CD4-positive, alpha-beta T cell (primary cell): ENCODE results near the gene CDC25B. TPM values are rescaled to one million over a fixed set of nuclear protein-coding genes. Genes with fewer than 3 reads are reported as not detected.
A peak's percentile ranks its signal among the peaks of the same experiment; 100 is the strongest.

Experiments used
- ATAC-seq: fragments of 200-7000 bp; cut with Tn5 transposase; one replicate; pipeline ENCODE4 v1.10.0; 2022; ENCODE audit warnings: mild to moderate bottlenecking; ENCODE audit not compliant: poor library complexity
- CTCF ChIA-PET: fragments of 350-600 bp; sonication (Branson Sonifier 250); formaldehyde crosslinking; loops from one replicate; lab custom pipeline; 2021; ENCODE audit warnings: antibody characterized with exemption, inconsistent platforms; lab: Charles Lee
- POLR2A ChIA-PET: fragments of 350-600 bp; sonication (Branson Sonifier 250); formaldehyde crosslinking; loops from one replicate; lab custom pipeline; 2021; ENCODE audit warnings: antibody characterized with exemption, inconsistent platforms; lab: Charles Lee
- DNase-seq, 14 experiments: peaks; one replicate each; pipeline ENCODE4 v3.0.0-alpha.2; 2013 to 2020; ENCODE audit warnings: mixed read lengths in 2 of 14
- H3K27ac ChIP-seq, 2 donors: one replicate each; pipeline versions ENCODE4 v1.5.1 to v1.7.0; 2013; ENCODE audit warnings: low read length in 2 of 2, low read depth in 1 of 2, mild to moderate bottlenecking in 1 of 2
- H3K27me3 ChIP-seq, 2 experiments: 1 replicate in 1 of 2; 2 replicates in 1 of 2; pipeline versions ENCODE4 v1.6.1 to v1.7.0; 2013; ENCODE audit warnings: low read length in 2 of 2, control low read depth in 1 of 2, mild to moderate bottlenecking in 1 of 2, moderate library complexity in 1 of 2; ENCODE audit not compliant: insufficient read depth in 2 of 2, control insufficient read depth in 1 of 2
- H3K36me3 ChIP-seq: one replicate; pipeline ENCODE4 v1.6.1; 2013; ENCODE audit warnings: low read length, control low read depth; ENCODE audit not compliant: insufficient read depth
- H3K4me1 ChIP-seq: one replicate; pipeline ENCODE4 v1.6.1; 2013; ENCODE audit warnings: low read length, control low read depth; ENCODE audit not compliant: insufficient read depth
- H3K4me3 ChIP-seq: one replicate; pipeline ENCODE4 v1.5.1; 2013; ENCODE audit warnings: mild to moderate bottlenecking, low read length, moderate library complexity
- H3K9me3 ChIP-seq, 2 experiments: 1 replicate in 1 of 2; 2 replicates in 1 of 2; pipeline versions ENCODE4 v1.6.1 to v1.7.0; 2013; ENCODE audit warnings: low read length in 2 of 2, mild to moderate bottlenecking in 2 of 2, control low read depth in 1 of 2, moderate library complexity in 1 of 2; ENCODE audit not compliant: control insufficient read depth in 1 of 2, insufficient read depth in 1 of 2
- H3K27ac Mint-ChIP-seq: one replicate; pipeline ENCODE4 v1.8.0; 2020; ENCODE audit warnings: mixed read lengths
- H3K27me3 Mint-ChIP-seq: one replicate; pipeline ENCODE4 v1.8.0; 2021; ENCODE audit warnings: mixed read lengths
- H3K36me3 Mint-ChIP-seq: one replicate; pipeline ENCODE4 v1.8.0; 2021; ENCODE audit warnings: low read depth, mixed read lengths
- H3K4me1 Mint-ChIP-seq: one replicate; pipeline ENCODE4 v1.8.0; 2021; ENCODE audit warnings: low read depth, mixed read lengths
- H3K4me3 Mint-ChIP-seq: one replicate; pipeline ENCODE4 v1.8.0; 2020; ENCODE audit warnings: mild to moderate bottlenecking, mixed read lengths
- H3K9me3 Mint-ChIP-seq: one replicate; pipeline ENCODE4 v1.8.0; 2020; ENCODE audit warnings: mixed read lengths
- CTCF ChIP-seq: fragments of 200-600 bp; IDR thresholded peaks from one replicate; pipeline ENCODE4 v1.8.0; 2022; ENCODE audit warnings: antibody characterized with exemption, mild to moderate bottlenecking
- intact Hi-C, 2 experiments: fragments of 100-400 bp; cut with DNase I in 1 of 2; cut with micrococcal nuclease in 1 of 2; formaldehyde crosslinking; loops; one replicate each; pipeline versions ENCODE4 v1.15.1 to v1.9.0; 2023 to 2025; cut with DNase I, micrococcal nuclease
- total RNA-seq, 174 experiments: library from RNA in 2 of 174; stranded (reverse) in 2 of 174; gene quantifications; one replicate each; pipeline ENCODE4 v1.2.3 and lab custom pipeline; 2021 to 2026

CDC25B gene
- total RNA-seq, 2 experiments from 2014 or later, result 144 TPM

DNA sequence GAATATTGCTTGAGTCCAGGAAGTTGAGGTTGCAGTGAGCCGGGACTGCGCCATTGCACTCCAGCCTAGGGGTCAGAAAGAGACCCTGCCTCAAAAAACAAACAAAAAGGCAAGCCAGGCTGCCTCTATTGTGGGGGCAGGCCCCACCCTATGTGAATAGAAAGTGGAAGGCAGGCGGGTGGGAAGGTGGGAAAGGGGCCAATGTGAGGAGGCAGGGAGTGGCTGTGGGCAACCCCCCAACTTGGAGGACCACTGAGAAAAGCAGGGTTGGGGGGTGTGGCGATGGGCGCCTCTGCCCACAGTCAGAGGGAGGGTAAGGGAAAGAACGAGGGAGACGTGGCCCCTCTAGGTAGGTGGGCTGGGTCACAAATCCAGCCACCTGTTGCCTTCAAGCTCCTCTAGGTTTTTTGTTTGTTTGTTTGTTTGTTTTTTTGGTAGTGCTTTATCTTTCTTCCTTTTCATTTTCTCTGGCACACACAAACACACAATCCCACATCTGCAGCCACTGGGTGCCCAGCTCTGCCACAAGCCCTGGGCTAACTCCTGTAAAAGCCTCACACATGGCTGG lies 18.9 kb downstream of the CDC25B start:
- peaks cover 97% of the 10 kb centered on the region for H3K4me1 ChIP-seq
- ATAC-seq (no peak), DNase-seq (peak in 1 of 14 experiments; percentile 9)
- H3K36me3 ChIP-seq, result no peaks in the 10 kb centered on the region
- intact Hi-C loops, result loop anchor here in 1 of 2 experiments (5.0 kb wide), 1 partner anchor 48 kb away; the partner anchor contains the start of gene ADISSP
- POLR2A ChIA-PET, result interaction anchor here (1.0 to 6.6 kb wide), 6 partner anchors 10 to 268 kb away, joined by 3 to 89 read pairs (median 24); partner anchors contain the start of genes ADISSP, CDC25B and CENPB
- CTCF ChIA-PET, result interaction anchor here (1.1 to 3.9 kb wide), 2 partner anchors 28 to 40 kb away, joined by 3 to 20 read pairs; partner anchors contain the start of gene CENPB
- H3K36me3 Mint-ChIP-seq, result no peaks in the 10 kb centered on the region
- H3K4me1 Mint-ChIP-seq, result peaks cover 77% of the 10 kb centered on the region
- H3K27me3 Mint-ChIP-seq, result no peaks in the 10 kb centered on the region
- no peaks in the 10 kb centered on the region for H3K9me3 Mint-ChIP-seq
- H3K4me3 Mint-ChIP-seq, result no peak overlapping the region
- H3K9me3 ChIP-seq, result no peaks in the 10 kb centered on the region
- no peak for TF ChIP-seq CTCF
- H3K27ac Mint-ChIP-seq, result peak overlapping the region; percentile 85
- no peaks in the 10 kb centered on the region for H3K27me3 ChIP-seq
- H3K27ac ChIP-seq, result peak overlapping the region; percentile 21 to 47
- H3K4me3 ChIP-seq, result no peak overlapping the region

GRCh38 chr20:3815703-3816315 lies 19.7 kb downstream of the CDC25B start:
- Mint-ChIP-seq H3K4me1 (peaks cover 75% of the 10 kb centered on the region), H3K27me3 (no peaks in the 10 kb centered on the region), H3K27ac (peak overlapping the region; percentile 85), H3K36me3 (peaks cover 3% of the 10 kb centered on the region), H3K4me3 (peak overlapping the region; percentile 76), H3K9me3 (no peaks in the 10 kb centered on the region)
- Histone ChIP-seq H3K27me3 (no peaks in the 10 kb centered on the region), H3K4me3 (no peak overlapping the region), H3K4me1 (peaks cover 90% of the 10 kb centered on the region), H3K9me3 (no peaks in the 10 kb centered on the region), H3K27ac (peak overlapping the region; percentile 21 to 47), H3K36me3 (no peaks in the 10 kb centered on the region)
- ATAC-seq (no peak), DNase-seq (peak in 9 of 14 experiments; percentile 23 to 73 (median 48))
- POLR2A ChIA-PET, result interaction anchor here (1.0 to 6.6 kb wide), 6 partner anchors 12 to 267 kb away, joined by 3 to 89 read pairs (median 24); partner anchors contain the start of genes ADISSP, CDC25B and CENPB
- intact Hi-C loops, result no loop called here
- no peak for TF ChIP-seq CTCF
- CTCF ChIA-PET, result interaction anchor here (1.1 to 3.9 kb wide), 2 partner anchors 29 to 39 kb away, joined by 3 to 20 read pairs; partner anchors contain the start of gene CENPB

DNA sequence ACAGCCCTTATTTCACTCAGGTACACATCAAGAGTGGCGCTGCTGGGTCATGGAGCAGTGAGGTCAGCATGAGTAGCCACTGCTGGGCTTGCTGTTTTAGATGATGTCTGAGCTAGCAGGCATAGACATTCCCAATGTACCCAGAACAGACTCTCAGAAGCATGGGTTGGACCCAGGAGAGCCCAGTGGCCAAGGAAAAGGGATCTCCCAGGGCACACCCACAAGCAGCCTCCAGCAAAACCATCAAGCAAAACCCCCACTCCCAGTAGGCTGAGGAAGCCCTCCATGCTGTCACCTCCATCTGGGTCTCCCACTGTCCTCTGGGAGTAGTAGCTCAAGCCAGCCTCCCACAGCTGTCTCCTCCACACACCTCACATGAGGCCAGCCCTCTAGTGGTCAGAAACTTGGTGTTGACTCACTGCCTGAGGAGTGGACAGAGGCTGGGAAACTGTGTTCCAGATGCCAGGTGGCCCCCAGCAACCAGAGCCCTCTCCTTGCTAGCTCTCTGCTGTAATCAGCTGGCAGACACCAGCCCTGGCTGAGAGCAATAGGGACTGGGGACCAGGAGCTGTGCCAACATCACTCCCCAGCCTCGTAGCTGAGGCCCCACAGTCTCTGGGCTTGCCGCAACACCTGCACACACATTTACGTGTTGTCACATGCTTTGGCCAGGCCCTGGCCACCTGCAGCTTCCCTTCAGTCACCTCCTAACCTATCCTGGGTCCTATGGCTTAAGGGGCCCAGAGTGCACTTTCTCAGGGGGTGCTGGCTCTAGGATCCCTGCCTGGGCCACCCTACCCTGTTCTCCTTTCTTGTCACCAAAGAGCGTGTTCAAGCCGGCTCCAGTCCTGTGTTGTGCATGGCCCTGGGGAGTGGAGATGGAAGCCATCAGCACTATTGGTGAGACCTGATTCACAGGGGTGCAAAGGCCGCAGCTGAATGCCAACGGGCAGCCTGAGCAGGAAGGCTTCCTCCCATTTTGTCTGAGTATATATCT lies 22.3 kb downstream of the CDC25B start:
- no peaks in the 10 kb centered on the region for H3K9me3 ChIP-seq
- peak in 2 of 14 experiments; percentile 51 to 62 for DNase-seq
- H3K4me3 Mint-ChIP-seq, result peak overlapping the region; percentile 68
- H3K4me3 ChIP-seq, result no peak overlapping the region
- peaks cover 72% of the 10 kb centered on the region for H3K4me1 ChIP-seq
- H3K36me3 Mint-ChIP-seq, result peaks cover 25% of the 10 kb centered on the region
- H3K36me3 ChIP-seq, result peaks cover 12% of the 10 kb centered on the region
- no peak for ATAC-seq
- H3K27ac ChIP-seq, result no peak overlapping the region
- no peak for TF ChIP-seq CTCF
- H3K27me3 ChIP-seq, result no peaks in the 10 kb centered on the region
- peaks cover 59% of the 10 kb centered on the region for H3K4me1 Mint-ChIP-seq
- peak overlapping the region; percentile 99 for H3K27ac Mint-ChIP-seq
- intact Hi-C loops, result no loop called here
- H3K27me3 Mint-ChIP-seq, result no peaks in the 10 kb centered on the region
- ChIA-PET POLR2A (interaction anchor here (0.7 to 4.5 kb wide), 6 partner anchors 19 to 51 kb away, joined by 3 to 75 read pairs (median 6); partner anchors contain the start of genes ADISSP, CDC25B, CENPB and SPEF1), CTCF (interaction anchor here (1.1 to 4.2 kb wide), 7 partner anchors 19 to 50 kb away, joined by 3 to 59 read pairs (median 6); partner anchors contain the start of genes CDC25B, CENPB and SPEF1)
- H3K9me3 Mint-ChIP-seq, result no peaks in the 10 kb centered on the region
